Measurements from ENCODE around the gene BCAS3. TPM values are rescaled to one million over a fixed set of nuclear protein-coding genes. Genes with fewer than 3 reads are reported as not detected.

Gene BCAS3
- polyA plus RNA-seq, 6 donors from 2014 or later = 22.0 to 38.9 (median 24.5) TPM

- ATAC-seq (ENCODE audit: low read depth in 2 of 2) = no peak
- no peak overlapping the region for H3K4me3 Mint-ChIP-seq
- no peak for DNase-seq
- peaks cover 4 to 11% (median 5%) of the 10 kb centered on the region in 3 donors for H3K4me1 Mint-ChIP-seq
- no peak overlapping the region for H3K27ac Mint-ChIP-seq
- peaks cover 0 to 1% (median 0%) of the 10 kb centered on the region in 7 donors for H3K9me3 Mint-ChIP-seq
- H3K27me3 Mint-ChIP-seq = no peaks in the 10 kb centered on the region
- peaks cover under 1 to 2% of the 10 kb centered on the region in 2 donors for H3K36me3 Mint-ChIP-seq
Measured at GRCh38 chr17:61179380-61179806, 501.7 kb downstream of the BCAS3 start.

- DNase-seq (no peak), ATAC-seq (ENCODE audit: low read depth in 2 of 2) (no peak)
- peaks cover 11 to 24% (median 12%) of the 10 kb centered on the region in 3 donors for H3K4me1 Mint-ChIP-seq
- no peaks in the 10 kb centered on the region for H3K36me3 Mint-ChIP-seq
- peak overlapping the region in 1 of 6 donors; percentile 63 for H3K27ac Mint-ChIP-seq
- no peaks in the 10 kb centered on the region for H3K9me3 Mint-ChIP-seq
- no peaks in the 10 kb centered on the region for H3K27me3 Mint-ChIP-seq
- peak overlapping the region in 1 of 8 donors; percentile 4 for H3K4me3 Mint-ChIP-seq
Measured at GRCh38 chr17:61183793-61184192, 506.1 kb downstream of the BCAS3 start.

DNA sequence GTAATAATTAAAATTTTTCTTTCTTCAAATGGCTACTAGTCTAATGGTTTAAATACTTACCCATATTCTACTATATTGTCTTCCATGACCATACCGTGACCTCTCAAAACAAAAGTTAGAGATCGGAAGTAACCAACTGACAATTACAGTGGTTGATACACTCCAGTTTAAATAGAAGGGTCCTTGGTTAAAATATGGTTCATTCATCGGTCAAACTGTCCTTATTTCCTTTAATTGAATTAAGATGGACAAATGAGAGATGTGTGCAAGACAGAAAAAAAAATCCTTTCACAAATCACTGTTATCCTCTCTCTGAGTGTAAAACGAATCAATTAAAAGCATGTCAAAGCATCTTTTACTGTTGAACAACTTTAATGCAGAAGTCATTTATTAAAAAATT, 507.7 kb downstream of the BCAS3 start:
- H3K4me3 Mint-ChIP-seq = peak overlapping the region in 1 of 8 donors; percentile 0
- H3K9me3 Mint-ChIP-seq = peaks cover 0 to 3% (median 0%) of the 10 kb centered on the region in 7 donors
- peak overlapping the region in 2 of 6 donors; percentile 11 to 38 for H3K27ac Mint-ChIP-seq
- H3K36me3 Mint-ChIP-seq = peaks cover 0 to 9% of the 10 kb centered on the region in 2 donors
- H3K27me3 Mint-ChIP-seq = no peaks in the 10 kb centered on the region
- no peak for ATAC-seq (ENCODE audit: low read depth in 2 of 2)
- DNase-seq = no peak
- peaks cover 12 to 24% (median 14%) of the 10 kb centered on the region in 3 donors for H3K4me1 Mint-ChIP-seq

GRCh38 chr17:61187038-61187437, 509.4 kb downstream of the BCAS3 start:
- H3K4me1 Mint-ChIP-seq = peaks cover 12 to 24% (median 14%) of the 10 kb centered on the region in 3 donors

DNA sequence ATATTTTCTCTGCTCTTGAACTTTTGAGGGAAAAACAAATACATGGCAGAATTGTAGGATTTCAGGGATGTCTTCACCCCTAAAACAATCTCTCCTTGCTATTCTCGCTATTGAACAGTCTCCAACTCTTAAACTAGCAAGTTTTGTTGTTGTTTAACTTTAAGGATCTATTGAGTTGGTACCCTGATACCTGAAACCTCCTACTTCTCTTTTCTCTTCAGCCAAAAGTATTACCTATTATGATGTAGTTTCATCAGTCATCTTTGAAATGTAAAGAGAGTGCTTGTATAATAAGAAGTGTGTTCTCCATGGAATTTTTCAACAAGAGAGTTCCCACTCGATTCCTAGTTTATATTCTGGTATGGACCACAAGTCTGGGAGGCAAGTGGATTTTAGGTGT, 510.4 kb downstream of the BCAS3 start:
- Mint-ChIP-seq H3K36me3 (peaks cover 0 to 9% of the 10 kb centered on the region in 2 donors), H3K27me3 (no peaks in the 10 kb centered on the region), H3K27ac (peak overlapping the region in 1 of 6 donors; percentile 39), H3K9me3 (peaks cover 0 to 10% (median 3%) of the 10 kb centered on the region in 7 donors), H3K4me3 (no peak overlapping the region), H3K4me1 (peaks cover 12 to 24% (median 14%) of the 10 kb centered on the region in 3 donors)
- no peak for DNase-seq
- no peak for ATAC-seq (ENCODE audit: low read depth in 2 of 2)

More at GRCh38 chr17:61187038-61187437, 509.4 kb downstream of the BCAS3 start:
- H3K4me3 Mint-ChIP-seq = no peak overlapping the region
- no peak for DNase-seq
- peaks cover 0 to 10% (median 3%) of the 10 kb centered on the region in 7 donors for H3K9me3 Mint-ChIP-seq
- ATAC-seq (ENCODE audit: low read depth in 2 of 2) = no peak
- H3K36me3 Mint-ChIP-seq = peaks cover 0 to 9% of the 10 kb centered on the region in 2 donors
- no peak overlapping the region for H3K27ac Mint-ChIP-seq
- H3K27me3 Mint-ChIP-seq = no peaks in the 10 kb centered on the region

GRCh38 chr17:61189968-61190367, 512.3 kb downstream of the BCAS3 start:
- ATAC-seq (ENCODE audit: low read depth in 2 of 2) = no peak
- peaks cover 0 to 10% (median 3%) of the 10 kb centered on the region in 7 donors for H3K9me3 Mint-ChIP-seq
- DNase-seq = no peak
- H3K36me3 Mint-ChIP-seq = peaks cover 0 to 9% of the 10 kb centered on the region in 2 donors
- H3K27me3 Mint-ChIP-seq = no peaks in the 10 kb centered on the region
- no peak overlapping the region for H3K4me3 Mint-ChIP-seq
- peaks cover 3 to 7% (median 4%) of the 10 kb centered on the region in 3 donors for H3K4me1 Mint-ChIP-seq
- no peak overlapping the region for H3K27ac Mint-ChIP-seq

- peaks cover 0 to 6% (median 3%) of the 10 kb centered on the region in 7 donors for H3K9me3 Mint-ChIP-seq
- H3K27ac Mint-ChIP-seq = no peak overlapping the region
- no peaks in the 10 kb centered on the region for H3K27me3 Mint-ChIP-seq
- H3K36me3 Mint-ChIP-seq = no peaks in the 10 kb centered on the region
- no peak overlapping the region for H3K4me3 Mint-ChIP-seq
- ATAC-seq (ENCODE audit: low read depth in 2 of 2) (no peak), DNase-seq (no peak)
- no peaks in the 10 kb centered on the region for H3K4me1 Mint-ChIP-seq
Measured at GRCh38 chr17:61196302-61196704, 518.7 kb downstream of the BCAS3 start.

DNA sequence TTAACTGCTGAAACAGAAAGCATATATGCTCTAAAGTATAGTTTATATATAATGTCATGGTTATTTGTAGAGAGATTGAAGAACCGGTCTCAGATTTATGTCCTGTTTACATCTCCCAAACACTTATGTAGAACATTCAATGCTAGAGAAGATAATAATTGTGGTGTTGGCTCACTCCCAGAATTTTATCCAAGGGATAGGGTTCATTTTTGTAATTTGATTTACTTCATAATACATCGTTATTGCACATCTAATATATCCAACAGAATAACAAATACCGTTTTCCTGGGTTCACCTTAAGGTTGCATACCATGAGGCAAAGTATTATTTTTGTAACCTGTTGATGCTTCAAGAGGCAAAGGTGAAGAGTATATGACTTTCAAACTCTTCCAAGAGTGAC, 519.1 kb downstream of the BCAS3 start:
- Mint-ChIP-seq H3K36me3 (no peaks in the 10 kb centered on the region), H3K27me3 (no peaks in the 10 kb centered on the region), H3K4me1 (no peaks in the 10 kb centered on the region)

DNA sequence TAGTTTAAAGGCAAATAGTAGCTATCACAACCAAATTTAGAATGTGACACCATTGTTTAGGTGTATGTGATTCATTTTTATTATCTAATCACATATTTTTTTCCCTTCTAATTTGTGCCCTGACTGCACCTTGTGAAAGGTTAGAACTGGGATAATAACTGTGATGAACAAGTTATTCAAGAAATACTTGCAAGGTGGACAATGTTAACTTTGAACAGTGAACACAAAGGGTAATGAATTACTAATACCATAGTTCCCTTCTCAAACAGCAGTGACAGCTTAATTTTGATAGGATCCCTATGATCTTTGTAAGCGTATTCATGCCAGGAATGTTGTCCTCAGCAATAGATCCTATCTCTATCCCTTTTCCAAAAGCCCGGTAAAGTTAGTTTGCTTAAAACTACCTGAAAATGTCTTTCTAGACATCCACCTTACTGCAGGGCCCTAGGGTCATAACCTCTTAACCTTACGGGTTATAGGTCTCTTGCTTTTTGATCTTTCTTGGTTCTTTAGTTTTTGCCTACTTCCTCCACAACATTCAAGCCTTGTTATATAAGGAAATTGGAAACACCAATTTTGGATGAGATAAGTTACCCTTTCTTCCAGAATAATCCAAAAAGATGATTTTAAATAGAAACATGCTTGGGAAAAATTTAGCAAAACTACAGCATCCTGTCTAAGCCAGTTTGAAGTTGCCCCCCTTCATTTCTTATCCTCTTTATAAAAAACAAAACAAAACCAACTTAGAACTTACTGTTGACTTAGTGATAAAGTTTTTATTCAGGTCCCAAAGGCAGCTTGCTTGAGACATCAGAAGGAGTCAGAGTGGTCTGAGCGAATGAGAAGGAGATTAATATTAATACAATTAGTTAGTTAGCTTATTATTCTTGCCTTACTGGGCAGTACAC, 522.0 kb downstream of the BCAS3 start:
- Mint-ChIP-seq H3K9me3 (no peaks in the 10 kb centered on the region), H3K4me3 (no peak overlapping the region), H3K27ac (no peak overlapping the region), H3K27me3 (no peaks in the 10 kb centered on the region), H3K4me1 (no peaks in the 10 kb centered on the region), H3K36me3 (peaks cover 0 to 7% of the 10 kb centered on the region in 2 donors)
- DNase-seq = no peak
- no peak for ATAC-seq (ENCODE audit: low read depth in 2 of 2)

More for the DNA sequence above, 519.1 kb downstream of the BCAS3 start:
- DNase-seq (no peak), ATAC-seq (ENCODE audit: low read depth in 2 of 2) (no peak)
- no peak overlapping the region for H3K27ac Mint-ChIP-seq
- H3K9me3 Mint-ChIP-seq = peaks cover 0 to 5% (median 0%) of the 10 kb centered on the region in 7 donors
- no peak overlapping the region for H3K4me3 Mint-ChIP-seq

- H3K27ac Mint-ChIP-seq = peak overlapping the region in 1 of 6 donors; percentile 12
- DNase-seq = no peak
- H3K9me3 Mint-ChIP-seq = no peaks in the 10 kb centered on the region
- no peak overlapping the region for H3K4me3 Mint-ChIP-seq
- no peak for ATAC-seq (ENCODE audit: low read depth in 2 of 2)
- peaks cover 0 to 7% of the 10 kb centered on the region in 2 donors for H3K36me3 Mint-ChIP-seq
- H3K27me3 Mint-ChIP-seq = no peaks in the 10 kb centered on the region
- no peaks in the 10 kb centered on the region for H3K4me1 Mint-ChIP-seq
Measured at GRCh38 chr17:61200339-61200715, 522.7 kb downstream of the BCAS3 start.

DNA sequence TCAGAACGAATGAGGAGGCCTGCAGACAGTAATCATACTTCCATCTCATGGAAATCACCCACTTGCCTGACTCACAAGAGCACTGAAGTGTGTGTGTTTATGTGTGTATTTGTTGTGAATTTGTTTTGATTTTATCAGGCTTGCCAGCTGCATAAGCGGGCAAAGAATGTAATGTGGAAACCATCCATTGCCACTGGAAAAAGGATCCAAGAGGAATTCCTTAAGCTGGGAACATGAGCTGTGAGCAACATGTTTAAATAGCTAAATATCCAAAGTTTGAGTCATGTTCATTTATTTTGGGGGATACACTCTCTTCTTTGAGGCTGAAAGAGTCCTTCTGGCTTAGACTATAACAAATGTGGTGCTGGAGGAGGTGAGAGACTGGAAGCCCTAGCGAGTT, 523.6 kb downstream of the BCAS3 start:
- H3K4me1 Mint-ChIP-seq = no peaks in the 10 kb centered on the region
- H3K9me3 Mint-ChIP-seq = no peaks in the 10 kb centered on the region
- H3K27me3 Mint-ChIP-seq = no peaks in the 10 kb centered on the region
- ATAC-seq (ENCODE audit: low read depth in 2 of 2) = no peak
- peaks cover 0 to 7% of the 10 kb centered on the region in 2 donors for H3K36me3 Mint-ChIP-seq
- no peak overlapping the region for H3K4me3 Mint-ChIP-seq
- DNase-seq = no peak
- peak overlapping the region in 1 of 6 donors; percentile 37 for H3K27ac Mint-ChIP-seq

DNA sequence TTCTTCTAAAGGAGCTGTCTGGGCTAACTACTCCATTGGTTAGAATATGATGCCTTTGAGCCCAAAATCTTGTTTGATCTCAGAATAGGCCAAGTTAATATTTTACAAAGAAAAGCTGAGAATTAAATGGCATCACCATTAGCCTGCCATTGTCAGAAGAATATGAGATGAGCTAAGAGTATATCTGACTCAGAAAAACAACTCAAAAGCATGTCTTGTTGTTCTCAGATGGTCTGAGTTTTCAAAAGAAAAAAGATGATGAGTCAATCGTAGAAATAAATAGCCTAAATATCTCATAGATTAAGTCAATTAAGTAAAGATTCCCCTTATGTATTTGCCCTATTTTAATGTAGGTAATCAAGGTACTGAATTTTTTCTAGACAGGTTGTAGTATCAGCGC, 524.9 kb downstream of the BCAS3 start:
- Mint-ChIP-seq H3K4me3 (no peak overlapping the region), H3K9me3 (no peaks in the 10 kb centered on the region), H3K27me3 (no peaks in the 10 kb centered on the region), H3K36me3 (peaks cover 0 to 7% of the 10 kb centered on the region in 2 donors), H3K27ac (no peak overlapping the region), H3K4me1 (no peaks in the 10 kb centered on the region)
- DNase-seq = no peak
- no peak for ATAC-seq (ENCODE audit: low read depth in 2 of 2)

- Mint-ChIP-seq H3K36me3 (peaks cover 0 to 7% of the 10 kb centered on the region in 2 donors), H3K9me3 (no peaks in the 10 kb centered on the region), H3K4me1 (no peaks in the 10 kb centered on the region), H3K27me3 (no peaks in the 10 kb centered on the region), H3K27ac (peak overlapping the region in 2 of 6 donors; percentile 69 to 75), H3K4me3 (no peak overlapping the region)
- ATAC-seq (ENCODE audit: low read depth in 2 of 2) (no peak), DNase-seq (no peak)
Measured at GRCh38 chr17:61203671-61204131, 526.0 kb downstream of the BCAS3 start.

GRCh38 chr17:61204456-61204855, 526.8 kb downstream of the BCAS3 start:
- no peaks in the 10 kb centered on the region for H3K4me1 Mint-ChIP-seq
- ATAC-seq (ENCODE audit: low read depth in 2 of 2) (no peak), DNase-seq (no peak)
- H3K27me3 Mint-ChIP-seq = no peaks in the 10 kb centered on the region
- peaks cover 0 to 7% of the 10 kb centered on the region in 2 donors for H3K36me3 Mint-ChIP-seq
- H3K9me3 Mint-ChIP-seq = no peaks in the 10 kb centered on the region
- no peak overlapping the region for H3K27ac Mint-ChIP-seq
- peak overlapping the region in 1 of 8 donors; percentile 3 for H3K4me3 Mint-ChIP-seq
